ENCODE measurements around the gene LYPD6B.

LYPD6B gene

DNA sequence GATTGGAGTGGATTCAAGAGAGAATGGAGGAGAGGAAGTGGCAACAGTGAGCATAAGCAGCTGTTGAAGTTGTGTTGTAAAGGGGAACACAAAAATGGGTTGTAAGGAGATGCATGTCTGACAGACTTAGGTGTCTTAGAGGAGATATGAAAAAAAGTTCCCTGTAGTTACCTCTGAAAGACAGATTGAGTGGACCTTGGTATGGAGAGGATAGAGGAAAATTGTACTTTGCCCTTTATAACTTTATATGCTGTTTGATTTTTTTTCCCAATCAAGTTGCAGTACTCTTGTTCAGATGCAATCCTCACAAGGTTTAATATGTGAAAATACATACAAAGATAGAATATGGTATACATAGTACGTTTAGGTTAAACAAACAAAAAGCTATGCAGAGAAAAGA, 73.6 kb downstream of the LYPD6B start:
- Histone ChIP-seq H3K9me3 (ENCODE audit: control insufficient read depth, low read length) (no peaks in the 10 kb centered on the region), H3K27me3 (ENCODE audit: control insufficient read depth, insufficient read depth, low read length, poor library complexity, severe bottlenecking) (no peaks in the 10 kb centered on the region), H3K4me1 (ENCODE audit: control insufficient read depth, insufficient read depth, low read length) (no peaks in the 10 kb centered on the region), H3K36me3 (ENCODE audit: control insufficient read depth, insufficient read depth, low read length) (no peaks in the 10 kb centered on the region), H3K4me3 (ENCODE audit: insufficient read depth, low read depth, low read length) (no peak overlapping the region), H3K27ac (ENCODE audit: insufficient read depth, low read depth, low read length, poor library complexity, severe bottlenecking) (no peak overlapping the region)
- WGBS, 2 experiments, result 100% methylated on average over 1 of the region's 1 CpG; no CpG with 5 or more reads in 1 of the 2 experiments

DNA sequence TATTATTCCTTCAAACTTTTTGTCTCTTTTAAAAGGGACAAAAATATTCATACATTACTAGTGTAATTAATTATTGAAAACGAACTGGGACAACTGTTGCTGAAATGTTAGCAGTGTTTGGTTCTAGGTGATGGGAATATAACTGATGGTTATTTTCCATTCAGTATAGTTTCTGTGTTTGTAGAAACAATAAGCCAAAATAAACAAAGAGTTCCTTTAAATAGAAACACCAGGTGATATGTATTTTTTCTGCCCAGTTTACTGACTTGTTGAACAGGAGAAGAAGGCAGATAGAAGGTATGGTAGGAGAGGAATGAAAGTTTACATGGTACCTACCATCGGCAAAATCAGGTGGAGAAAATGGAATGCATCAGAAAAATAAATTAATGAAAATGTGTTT, 74.2 kb downstream of the LYPD6B start:
- Histone ChIP-seq H3K4me1 (ENCODE audit: control insufficient read depth, insufficient read depth, low read length) (no peaks in the 10 kb centered on the region), H3K9me3 (ENCODE audit: control insufficient read depth, low read length) (no peaks in the 10 kb centered on the region), H3K4me3 (ENCODE audit: insufficient read depth, low read depth, low read length) (no peak overlapping the region), H3K27ac (ENCODE audit: insufficient read depth, low read depth, low read length, poor library complexity, severe bottlenecking) (no peak overlapping the region), H3K36me3 (ENCODE audit: control insufficient read depth, insufficient read depth, low read length) (no peaks in the 10 kb centered on the region), H3K27me3 (ENCODE audit: control insufficient read depth, insufficient read depth, low read length, poor library complexity, severe bottlenecking) (no peaks in the 10 kb centered on the region)
- WGBS, 2 experiments, result 77 to 85% methylated on average over 1 to 2 of the region's 2 CpGs

DNA sequence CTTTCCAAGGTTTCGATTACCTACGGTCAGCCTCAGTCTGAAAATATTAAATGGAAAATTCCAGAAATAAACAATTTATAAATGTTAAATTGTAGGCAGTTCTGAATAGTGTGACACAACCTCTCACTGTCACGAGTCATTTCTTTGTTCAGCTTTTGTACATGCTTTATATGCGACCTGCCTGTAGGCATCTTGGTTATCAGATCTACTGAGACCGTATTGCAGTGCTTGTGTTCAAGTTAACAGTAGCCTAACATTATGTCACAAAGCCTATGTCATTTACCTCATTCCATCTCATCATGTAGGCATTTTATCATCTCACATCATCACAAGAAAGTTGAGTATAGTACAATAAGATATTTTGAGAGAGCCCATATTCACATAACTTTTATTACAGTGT, 77.3 kb downstream of the LYPD6B start:
- 87 to 91% methylated on average over 3 to 5 of the region's 5 CpGs for WGBS, 2 experiments
- Histone ChIP-seq H3K4me1 (ENCODE audit: control insufficient read depth, insufficient read depth, low read length) (no peaks in the 10 kb centered on the region), H3K36me3 (ENCODE audit: control insufficient read depth, insufficient read depth, low read length) (no peaks in the 10 kb centered on the region), H3K9me3 (ENCODE audit: control insufficient read depth, low read length) (no peaks in the 10 kb centered on the region), H3K27me3 (ENCODE audit: control insufficient read depth, insufficient read depth, low read length, poor library complexity, severe bottlenecking) (no peaks in the 10 kb centered on the region), H3K27ac (ENCODE audit: insufficient read depth, low read depth, low read length, poor library complexity, severe bottlenecking) (no peak overlapping the region), H3K4me3 (ENCODE audit: insufficient read depth, low read depth, low read length) (no peak overlapping the region)

DNA sequence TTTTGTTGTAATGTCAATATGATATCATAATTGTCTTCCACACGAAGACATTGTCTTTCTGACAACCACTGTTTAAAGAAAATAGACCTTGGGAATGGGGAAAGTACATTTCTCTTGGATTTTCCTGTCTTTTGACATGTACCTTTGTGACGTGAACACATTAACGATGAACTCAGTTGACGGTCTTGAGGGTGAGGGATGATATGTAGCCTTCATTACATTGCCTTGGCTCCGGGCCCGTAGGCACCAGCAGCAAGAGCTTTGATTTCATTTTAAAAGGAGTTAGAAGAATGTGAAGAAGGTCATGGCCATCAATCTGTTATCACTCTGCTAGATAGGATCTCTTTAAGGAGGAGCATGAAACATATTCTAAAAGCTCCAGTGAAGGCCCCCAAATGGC, 80.9 kb downstream of the LYPD6B start:
- no peaks in the 10 kb centered on the region for H3K36me3 ChIP-seq (ENCODE audit: control insufficient read depth, insufficient read depth, low read length)
- no peak overlapping the region for H3K27ac ChIP-seq (ENCODE audit: insufficient read depth, low read depth, low read length, poor library complexity, severe bottlenecking)
- 95 to 98% methylated on average over 6 of the region's 6 CpGs for WGBS, 2 experiments
- no peaks in the 10 kb centered on the region for H3K4me1 ChIP-seq (ENCODE audit: control insufficient read depth, insufficient read depth, low read length)
- H3K9me3 ChIP-seq (ENCODE audit: control insufficient read depth, low read length), result no peaks in the 10 kb centered on the region
- no peak overlapping the region for H3K4me3 ChIP-seq (ENCODE audit: insufficient read depth, low read depth, low read length)
- H3K27me3 ChIP-seq (ENCODE audit: control insufficient read depth, insufficient read depth, low read length, poor library complexity, severe bottlenecking), result no peaks in the 10 kb centered on the region

DNA sequence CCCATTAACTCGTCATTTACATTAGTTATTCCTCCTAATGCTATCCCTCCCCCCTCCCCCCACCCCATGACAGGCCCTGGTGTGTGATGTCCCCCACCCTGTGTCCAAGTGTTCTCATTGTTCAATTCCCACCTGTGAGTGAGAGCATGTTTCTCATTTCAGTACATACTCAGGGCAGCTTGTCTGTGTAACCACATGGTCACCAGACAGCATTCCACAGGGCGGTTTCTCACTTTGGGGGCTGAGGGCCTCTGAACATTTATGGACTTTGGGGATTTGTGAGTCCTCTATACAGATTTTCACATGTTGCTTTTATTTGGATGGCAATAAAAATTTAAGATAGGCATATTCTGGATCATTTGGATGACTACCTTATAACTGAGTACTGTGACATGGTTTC, 84.0 kb downstream of the LYPD6B start:
- Histone ChIP-seq H3K36me3 (ENCODE audit: control insufficient read depth, insufficient read depth, low read length) (no peaks in the 10 kb centered on the region), H3K27me3 (ENCODE audit: control insufficient read depth, insufficient read depth, low read length, poor library complexity, severe bottlenecking) (no peaks in the 10 kb centered on the region), H3K4me3 (ENCODE audit: insufficient read depth, low read depth, low read length) (no peak overlapping the region), H3K4me1 (ENCODE audit: control insufficient read depth, insufficient read depth, low read length) (no peaks in the 10 kb centered on the region), H3K27ac (ENCODE audit: insufficient read depth, low read depth, low read length, poor library complexity, severe bottlenecking) (no peak overlapping the region), H3K9me3 (ENCODE audit: control insufficient read depth, low read length) (no peaks in the 10 kb centered on the region)
- WGBS, 2 experiments, result 98 to 100% methylated on average over 1 to 2 of the region's 2 CpGs

DNA sequence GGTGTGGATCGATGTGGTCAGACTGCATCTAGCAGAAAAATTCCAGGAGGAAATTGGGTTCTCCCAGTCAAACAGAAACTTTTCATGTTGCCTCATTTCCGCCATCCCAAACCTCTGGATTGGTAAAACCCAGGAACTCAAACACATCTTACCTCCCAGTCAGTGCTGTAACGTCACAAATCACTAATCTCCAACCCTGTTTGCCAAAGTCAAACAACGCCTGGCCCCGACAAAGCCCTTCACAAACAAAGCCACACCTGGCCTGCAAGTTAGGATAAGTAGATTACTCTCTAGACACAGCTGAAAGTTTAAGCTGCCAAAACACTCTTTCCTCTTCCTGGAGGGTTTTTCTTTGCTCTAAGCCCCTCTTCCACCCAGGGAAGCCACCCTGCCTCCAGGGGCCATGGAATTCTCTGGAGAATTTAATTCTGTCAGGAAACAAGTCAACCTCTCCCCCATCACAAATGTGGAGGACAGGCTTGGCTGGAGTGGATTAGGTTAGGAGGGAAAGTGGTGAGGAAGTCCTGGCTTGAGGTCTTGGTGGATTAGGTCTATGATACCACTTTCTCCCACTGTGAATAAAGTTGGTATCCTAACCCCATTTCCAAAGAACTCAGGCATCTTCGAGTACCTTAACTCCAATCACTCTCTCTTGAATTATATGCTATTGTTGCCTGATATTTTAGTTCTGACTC, 86.7 kb downstream of the LYPD6B start:
- Histone ChIP-seq H3K9me3 (ENCODE audit: control insufficient read depth, low read length) (no peaks in the 10 kb centered on the region), H3K4me3 (ENCODE audit: insufficient read depth, low read depth, low read length) (no peak overlapping the region), H3K27ac (ENCODE audit: insufficient read depth, low read depth, low read length, poor library complexity, severe bottlenecking) (no peak overlapping the region), H3K27me3 (ENCODE audit: control insufficient read depth, insufficient read depth, low read length, poor library complexity, severe bottlenecking) (no peaks in the 10 kb centered on the region), H3K4me1 (ENCODE audit: control insufficient read depth, insufficient read depth, low read length) (no peaks in the 10 kb centered on the region), H3K36me3 (ENCODE audit: control insufficient read depth, insufficient read depth, low read length) (no peaks in the 10 kb centered on the region)
- WGBS, 2 experiments, result 63 to 72% methylated on average over 5 to 6 of the region's 6 CpGs

DNA sequence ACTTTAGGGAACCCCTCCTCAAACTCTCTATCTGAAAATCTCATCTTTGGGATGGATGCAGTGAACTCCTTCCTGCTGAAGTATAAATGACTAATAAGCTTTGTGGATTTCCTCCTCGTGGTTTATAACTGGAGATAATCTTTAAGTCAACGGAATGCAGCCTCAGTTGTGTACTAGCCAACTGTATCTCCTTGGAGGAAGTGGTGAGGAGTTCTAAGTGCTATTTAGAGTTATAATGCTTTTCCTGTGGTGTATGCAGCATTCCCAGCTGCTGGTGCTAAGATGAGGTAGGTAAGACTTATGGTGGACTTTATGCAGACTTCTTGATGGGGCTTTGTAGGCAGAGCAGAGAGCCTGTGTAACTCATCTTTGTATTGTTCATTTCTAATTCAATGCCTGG, 90.9 kb downstream of the LYPD6B start:
- Histone ChIP-seq H3K4me3 (ENCODE audit: insufficient read depth, low read depth, low read length) (no peak overlapping the region), H3K27ac (ENCODE audit: insufficient read depth, low read depth, low read length, poor library complexity, severe bottlenecking) (no peak overlapping the region), H3K36me3 (ENCODE audit: control insufficient read depth, insufficient read depth, low read length) (no peaks in the 10 kb centered on the region), H3K27me3 (ENCODE audit: control insufficient read depth, insufficient read depth, low read length, poor library complexity, severe bottlenecking) (no peaks in the 10 kb centered on the region), H3K9me3 (ENCODE audit: control insufficient read depth, low read length) (no peaks in the 10 kb centered on the region), H3K4me1 (ENCODE audit: control insufficient read depth, insufficient read depth, low read length) (no peaks in the 10 kb centered on the region)
- WGBS, 2 experiments, result 97% methylated on average over 2 of the region's 2 CpGs

DNA sequence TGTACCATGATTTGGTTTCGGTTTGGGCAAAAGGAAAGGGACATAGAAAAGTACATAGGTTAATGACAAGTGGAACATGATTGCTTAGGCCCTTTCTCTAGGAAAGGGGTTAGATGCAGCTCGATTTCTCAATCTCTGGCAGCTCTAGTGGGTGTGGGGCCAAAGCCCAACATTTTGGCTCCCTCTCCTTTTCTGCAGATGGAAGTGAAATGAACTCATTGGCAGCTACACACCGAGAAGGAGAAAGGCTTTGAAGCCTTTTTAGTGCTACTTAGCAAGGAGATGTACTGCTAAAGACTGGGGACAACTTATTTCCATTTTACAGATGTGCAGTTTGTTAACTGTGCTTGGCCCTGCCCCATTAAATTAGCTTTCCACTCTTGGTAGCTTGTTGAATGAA, 93.8 kb downstream of the LYPD6B start:
- 60 to 65% methylated on average over 3 of the region's 3 CpGs for WGBS, 2 experiments
- Histone ChIP-seq H3K27ac (ENCODE audit: insufficient read depth, low read depth, low read length, poor library complexity, severe bottlenecking) (no peak overlapping the region), H3K9me3 (ENCODE audit: control insufficient read depth, low read length) (no peaks in the 10 kb centered on the region), H3K36me3 (ENCODE audit: control insufficient read depth, insufficient read depth, low read length) (no peaks in the 10 kb centered on the region), H3K27me3 (ENCODE audit: control insufficient read depth, insufficient read depth, low read length, poor library complexity, severe bottlenecking) (no peaks in the 10 kb centered on the region), H3K4me3 (ENCODE audit: insufficient read depth, low read depth, low read length) (no peak overlapping the region), H3K4me1 (ENCODE audit: control insufficient read depth, insufficient read depth, low read length) (no peaks in the 10 kb centered on the region)

DNA sequence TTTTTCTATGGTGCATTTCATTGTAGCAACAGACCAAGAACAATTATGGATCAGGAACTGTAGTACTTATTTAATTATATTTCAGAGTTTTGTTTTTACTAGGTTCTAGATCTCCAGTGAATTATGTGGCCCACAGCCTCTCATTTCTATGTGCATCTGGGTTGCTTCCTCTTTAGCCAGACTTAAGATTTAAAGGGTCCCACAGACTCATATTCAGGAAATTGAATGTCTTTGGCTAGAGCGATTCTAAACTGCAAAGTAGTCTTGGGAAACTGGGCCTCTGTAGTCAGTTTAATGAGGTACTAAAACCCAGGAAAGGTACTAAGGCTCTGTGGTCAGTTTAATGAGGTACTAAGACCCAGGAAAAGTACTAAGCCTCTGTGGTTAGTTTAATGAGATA, 94.4 kb downstream of the LYPD6B start:
- no peak overlapping the region for H3K27ac ChIP-seq (ENCODE audit: insufficient read depth, low read depth, low read length, poor library complexity, severe bottlenecking)
- H3K36me3 ChIP-seq (ENCODE audit: control insufficient read depth, insufficient read depth, low read length), result no peaks in the 10 kb centered on the region
- WGBS, 2 experiments, result 92 to 95% methylated on average over 1 of the region's 1 CpG
- H3K9me3 ChIP-seq (ENCODE audit: control insufficient read depth, low read length), result no peaks in the 10 kb centered on the region
- no peaks in the 10 kb centered on the region for H3K27me3 ChIP-seq (ENCODE audit: control insufficient read depth, insufficient read depth, low read length, poor library complexity, severe bottlenecking)
- no peaks in the 10 kb centered on the region for H3K4me1 ChIP-seq (ENCODE audit: control insufficient read depth, insufficient read depth, low read length)
- no peak overlapping the region for H3K4me3 ChIP-seq (ENCODE audit: insufficient read depth, low read depth, low read length)

DNA sequence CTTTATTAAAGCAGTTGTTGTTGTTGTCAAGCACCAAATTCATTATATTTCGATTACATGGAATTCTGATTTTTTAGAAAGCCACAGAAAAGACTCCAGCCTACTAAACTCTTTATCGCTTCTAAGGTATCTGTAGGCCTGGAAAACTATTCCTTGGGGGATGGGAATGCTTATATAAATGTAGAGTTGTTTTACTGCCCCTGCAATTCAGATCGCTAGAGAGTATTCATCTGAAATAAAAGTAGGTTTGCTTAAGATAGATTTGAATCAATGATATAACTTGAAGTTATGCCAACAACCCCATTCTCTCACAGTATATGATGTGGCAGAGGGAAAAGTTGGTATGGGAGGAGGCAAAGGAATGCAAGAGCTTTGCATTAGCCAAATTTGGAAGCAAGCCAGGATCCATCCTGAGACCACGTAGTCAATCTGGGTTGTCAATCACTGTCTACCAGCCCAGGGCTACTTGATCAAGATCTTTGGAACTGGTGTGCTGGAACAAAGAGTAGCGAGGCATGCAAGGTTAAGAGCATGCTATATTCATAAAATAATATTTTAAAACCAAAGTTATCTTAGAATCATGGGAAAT, 95.9 kb downstream of the LYPD6B start:
- WGBS, 2 experiments, result 79 to 84% methylated on average over 4 of the region's 5 CpGs
- Histone ChIP-seq H3K9me3 (ENCODE audit: control insufficient read depth, low read length) (no peaks in the 10 kb centered on the region), H3K4me3 (ENCODE audit: insufficient read depth, low read depth, low read length) (no peak overlapping the region), H3K27me3 (ENCODE audit: control insufficient read depth, insufficient read depth, low read length, poor library complexity, severe bottlenecking) (no peaks in the 10 kb centered on the region), H3K36me3 (ENCODE audit: control insufficient read depth, insufficient read depth, low read length) (no peaks in the 10 kb centered on the region), H3K27ac (ENCODE audit: insufficient read depth, low read depth, low read length, poor library complexity, severe bottlenecking) (no peak overlapping the region), H3K4me1 (ENCODE audit: control insufficient read depth, insufficient read depth, low read length) (no peaks in the 10 kb centered on the region)
